ENCODE measurements around the gene CC2D2A.

Gene CC2D2A

GRCh38 chr4:15469402-15470127, at the start of gene CC2D2A:
Gene CC2D2A, plus strand, starts transcription at chr4:15469882. Its CDS starts 6,051 bp downstream, at chr4:15475933.
- TF ChIP-seq, protein P1, sequence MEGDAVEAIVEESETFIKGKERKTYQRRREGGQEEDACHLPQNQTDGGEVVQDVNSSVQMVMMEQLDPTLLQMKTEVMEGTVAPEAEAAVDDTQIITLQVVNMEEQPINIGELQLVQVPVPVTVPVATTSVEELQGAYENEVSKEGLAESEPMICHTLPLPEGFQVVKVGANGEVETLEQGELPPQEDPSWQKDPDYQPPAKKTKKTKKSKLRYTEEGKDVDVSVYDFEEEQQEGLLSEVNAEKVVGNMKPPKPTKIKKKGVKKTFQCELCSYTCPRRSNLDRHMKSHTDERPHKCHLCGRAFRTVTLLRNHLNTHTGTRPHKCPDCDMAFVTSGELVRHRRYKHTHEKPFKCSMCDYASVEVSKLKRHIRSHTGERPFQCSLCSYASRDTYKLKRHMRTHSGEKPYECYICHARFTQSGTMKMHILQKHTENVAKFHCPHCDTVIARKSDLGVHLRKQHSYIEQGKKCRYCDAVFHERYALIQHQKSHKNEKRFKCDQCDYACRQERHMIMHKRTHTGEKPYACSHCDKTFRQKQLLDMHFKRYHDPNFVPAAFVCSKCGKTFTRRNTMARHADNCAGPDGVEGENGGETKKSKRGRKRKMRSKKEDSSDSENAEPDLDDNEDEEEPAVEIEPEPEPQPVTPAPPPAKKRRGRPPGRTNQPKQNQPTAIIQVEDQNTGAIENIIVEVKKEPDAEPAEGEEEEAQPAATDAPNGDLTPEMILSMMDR (IDR thresholded peaks at IDR 0.05; ENCODE audit: low read depth, low read length, missing control alignments) = no peak
- no peak for DNase-seq (ENCODE audit: low read depth)
- no peak within 1 kb of the TSS; the same call in 1 of the 2 replicates for H3K4me3 ChIP-seq (ENCODE audit: low read depth, low read length)

GRCh38 chr4:15420642-15421041, 49.0 kb upstream of the CC2D2A start:
- no peak for DNase-seq (ENCODE audit: low read depth)
- H3K4me3 ChIP-seq (ENCODE audit: low read depth, low read length) = no peak overlapping the region
- TF ChIP-seq, protein P1 (IDR thresholded peaks at IDR 0.05; ENCODE audit: low read depth, low read length, missing control alignments) = no peak

DNA sequence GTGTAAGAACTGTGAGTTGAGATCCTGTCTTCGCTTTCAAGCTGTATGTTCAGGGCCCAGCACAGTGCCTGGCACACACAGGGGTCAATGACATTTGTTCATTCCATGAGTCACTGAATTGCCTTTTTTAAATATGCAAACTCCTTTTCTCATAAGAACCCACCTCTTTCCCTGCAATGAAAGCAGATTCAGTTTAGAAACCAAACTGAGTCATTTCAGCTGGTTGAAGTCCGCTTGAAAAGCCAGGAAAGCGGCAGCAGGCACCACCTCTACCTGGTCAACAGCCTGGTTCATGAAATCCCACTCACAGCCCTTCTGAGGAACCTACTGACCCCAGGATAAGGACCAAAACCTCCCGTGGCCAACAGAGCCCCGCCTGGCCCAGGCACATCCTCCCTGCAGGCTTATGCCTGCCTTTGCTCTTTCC, 46.4 kb upstream of the CC2D2A start:
- TF ChIP-seq, protein P1 (IDR thresholded peaks at IDR 0.05; ENCODE audit: low read depth, low read length, missing control alignments) = no peak
- no peak for DNase-seq (ENCODE audit: low read depth)
- H3K4me3 ChIP-seq (ENCODE audit: low read depth, low read length) = no peak overlapping the region

- no peak overlapping the region for H3K4me3 ChIP-seq (ENCODE audit: low read depth, low read length)
- DNase-seq (ENCODE audit: low read depth) = no peak
- TF ChIP-seq, protein P1 (IDR thresholded peaks at IDR 0.05; ENCODE audit: low read depth, low read length, missing control alignments) = no peak
These were observed 44.2 kb upstream of the CC2D2A start for GRCh38 chr4:15425520-15425919.

DNA sequence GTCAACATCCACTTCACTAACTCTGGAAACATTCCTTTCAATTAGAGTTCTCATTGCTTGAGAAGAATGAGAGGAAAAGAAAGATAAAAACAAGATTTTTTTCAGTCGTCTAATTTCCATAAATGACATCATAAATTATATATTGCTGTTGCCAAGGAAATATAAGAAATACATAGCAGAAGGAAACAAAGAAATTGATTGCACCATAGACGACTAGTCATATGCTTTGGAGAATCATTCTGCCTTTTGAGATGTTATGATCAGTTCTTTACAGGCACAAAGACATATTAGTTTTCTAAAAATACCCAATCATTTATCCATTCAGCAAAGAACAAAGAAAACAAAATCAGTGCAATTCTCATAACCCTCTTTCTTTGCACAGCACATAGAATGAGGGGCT, 42.5 kb upstream of the CC2D2A start:
- no peak for DNase-seq (ENCODE audit: low read depth)
- TF ChIP-seq, protein P1 (IDR thresholded peaks at IDR 0.05; ENCODE audit: low read depth, low read length, missing control alignments) = no peak

DNA sequence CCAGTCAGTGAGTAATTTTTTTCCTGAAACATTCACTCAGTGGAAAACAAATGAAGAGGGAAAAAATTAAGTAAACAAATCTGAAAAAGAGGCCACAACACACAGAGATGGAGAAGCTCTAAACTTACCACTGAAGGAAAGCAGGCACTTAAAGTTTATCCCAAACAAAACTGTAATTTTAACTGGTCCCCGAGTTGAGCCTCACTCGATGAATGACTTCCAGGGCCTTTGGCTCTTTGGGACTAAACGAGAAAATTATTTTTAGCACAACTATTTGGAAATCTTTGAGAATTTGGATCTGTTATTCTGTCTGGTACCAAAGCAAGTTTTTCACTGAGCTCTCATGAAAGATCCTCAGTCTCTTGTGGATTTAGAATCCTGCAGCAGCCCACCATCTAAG, 42.0 kb upstream of the CC2D2A start, which contains the start of gene C1QTNF7:
TSS of gene C1QTNF7 (plus strand) at position 333 of the 400 bp plus-strand sequence. CDS start 7,711 bp downstream, outside the sequence.
- TF ChIP-seq, protein P1 (IDR thresholded peaks at IDR 0.05; ENCODE audit: low read depth, low read length, missing control alignments) = no peak
- no peak within 1 kb of the TSS for H3K4me3 ChIP-seq (ENCODE audit: low read depth, low read length)
- no peak for DNase-seq (ENCODE audit: low read depth)

More for the DNA sequence above, 42.5 kb upstream of the CC2D2A start:
- no peak overlapping the region for H3K4me3 ChIP-seq (ENCODE audit: low read depth, low read length)

GRCh38 chr4:15428611-15429010, 41.1 kb upstream of the CC2D2A start:
- no peak for DNase-seq (ENCODE audit: low read depth)
- TF ChIP-seq, protein P1 (IDR thresholded peaks at IDR 0.05; ENCODE audit: low read depth, low read length, missing control alignments) = no peak
- H3K4me3 ChIP-seq (ENCODE audit: low read depth, low read length) = no peak overlapping the region

Data from GM12864 (cell line).